ENCODE measurements around the gene GREM1. TPM values are rescaled to one million over a fixed set of nuclear protein-coding genes. Genes with fewer than 3 reads are reported as not detected.

Gene GREM1
- total and polyA plus RNA-seq, 9 of the 15 experiments (the other 6 are each of a cell fraction or from before 2014, with no cell fraction given): 0.01 to 0.20 (median 0.06) TPM; not detected in 6

GRCh38 chr15:32668942-32669341 is 48.9 kb upstream of the GREM1 start:
- POLR2A ChIA-PET: interaction anchor here (0.6 kb wide), 1 partner anchor 349 kb away, joined by 4 read pairs; no protein-coding TSS in a partner anchor
- H3K9me1 ChIP-seq (ENCODE audit: control insufficient read depth, insufficient read depth, low read length): no peaks in the 10 kb centered on the region
- intact Hi-C loops (cut with micrococcal nuclease) (loop anchor here (10.0 kb wide), 1 partner anchor 166 kb away; no protein-coding TSS in a partner anchor), in situ Hi-C loops (cut with MboI) (loop anchor here (10.0 kb wide), 1 partner anchor 466 kb away; no protein-coding TSS in a partner anchor)
- CTCF ChIA-PET (ENCODE audit: low intra/inter-chr PET ratio): no interaction called here
- peaks cover 0 to 3% of the 10 kb centered on the region in 2 experiments; a peak in 1 of 5 replicates for H3K4me1 ChIP-seq (replicated peaks in 1 of 2; ENCODE audit: control insufficient read depth in 2 of 2, insufficient read depth in 2 of 2, low read length in 2 of 2)
- no peak overlapping the region for H3K27ac ChIP-seq (ENCODE audit: extremely low read depth, low read depth, low read length)
- peaks cover 20 to 25% of the 10 kb centered on the region in 2 experiments; a peak in 4 of 5 replicates for H3K27me3 ChIP-seq (ENCODE audit: control insufficient read depth in 2 of 2, insufficient read depth in 2 of 2, low read length in 2 of 2)
- no peak overlapping the region for H2AFZ ChIP-seq (ENCODE audit: low read depth, low read length)
- no peak overlapping the region for H3K4me2 ChIP-seq (ENCODE audit: insufficient read depth, low read length)
- H3K9me3 ChIP-seq (replicated peaks; ENCODE audit: control insufficient read depth, insufficient read depth, low read depth, low read length): no peaks in the 10 kb centered on the region
- 0% methylated on average over 2 of the region's 2 CpGs for WGBS (ENCODE audit: insufficient coverage, low coverage, missing lambda C conversion rate)
- H3K79me2 ChIP-seq (ENCODE audit: control insufficient read depth, insufficient read depth, low read length): no peaks in the 10 kb centered on the region
- no peaks in the 10 kb centered on the region for H4K20me1 ChIP-seq (replicated peaks; ENCODE audit: control insufficient read depth, insufficient read depth, low read length)
- FAIRE-seq (no peak), ATAC-seq (no peak), DNase-seq (ENCODE audit: extremely low read depth in 1 of 4, low spot score in 3 of 4) (no peak)
- TF ChIP-seq MXI1 (IDR thresholded peaks at IDR 0.05; ENCODE audit: low read depth, low read length) (no peak), ATF7 (IDR thresholded peaks at IDR 0.05) (peak; percentile 30; the same call in 1 of the 2 replicates)
- no TSS peak for BruUV-seq (replicated peaks)
- H3K9ac ChIP-seq (ENCODE audit: insufficient read depth in 1 of 2, low read depth in 2 of 2, low read length in 2 of 2): no peak overlapping the region
- H3K36me3 ChIP-seq (ENCODE audit: control insufficient read depth, insufficient read depth, low read length): no peaks in the 10 kb centered on the region
- no peak overlapping the region for H3K4me3 ChIP-seq

- Histone ChIP-seq H3K4me3 (no peak overlapping the region), H3K9me1 (ENCODE audit: control insufficient read depth, insufficient read depth, low read length) (no peaks in the 10 kb centered on the region), H2AFZ (ENCODE audit: low read depth, low read length) (no peak overlapping the region), H3K27me3 (ENCODE audit: control insufficient read depth in 2 of 2, insufficient read depth in 2 of 2, low read length in 2 of 2) (peaks cover 24 to 25% of the 10 kb centered on the region in 2 experiments; a peak in 4 of 5 replicates), H3K4me1 (replicated peaks in 1 of 2; ENCODE audit: control insufficient read depth in 2 of 2, insufficient read depth in 2 of 2, low read length in 2 of 2) (peaks cover 0 to 3% of the 10 kb centered on the region in 2 experiments; a peak in 1 of 5 replicates), H4K20me1 (replicated peaks; ENCODE audit: control insufficient read depth, insufficient read depth, low read length) (no peaks in the 10 kb centered on the region), H3K9ac (ENCODE audit: insufficient read depth in 1 of 2, low read depth in 2 of 2, low read length in 2 of 2) (no peak overlapping the region), H3K36me3 (ENCODE audit: control insufficient read depth, insufficient read depth, low read length) (no peaks in the 10 kb centered on the region), H3K79me2 (ENCODE audit: control insufficient read depth, insufficient read depth, low read length) (no peaks in the 10 kb centered on the region), H3K9me3 (replicated peaks; ENCODE audit: control insufficient read depth, insufficient read depth, low read depth, low read length) (no peaks in the 10 kb centered on the region), H3K4me2 (ENCODE audit: insufficient read depth, low read length) (no peak overlapping the region), H3K27ac (ENCODE audit: extremely low read depth, low read depth, low read length) (no peak overlapping the region)
- DNase-seq (ENCODE audit: extremely low read depth in 1 of 4, low spot score in 3 of 4) (no peak), ATAC-seq (no peak), FAIRE-seq (no peak)
- BruUV-seq (replicated peaks): no TSS peak
- intact Hi-C loops (cut with micrococcal nuclease): loop anchor here (10.0 kb wide), 1 partner anchor 165 kb away; no protein-coding TSS in a partner anchor
- WGBS (ENCODE audit: insufficient coverage, low coverage, missing lambda C conversion rate): 0% methylated on average over 5 of the region's 5 CpGs
- ChIA-PET CTCF (ENCODE audit: low intra/inter-chr PET ratio) (no interaction called here), POLR2A (interaction anchor here (1.0 kb wide), 1 partner anchor 10 kb away, joined by 3 read pairs; no protein-coding TSS in a partner anchor)
- in situ Hi-C loops (cut with MboI): loop anchor here (10.0 kb wide), 1 partner anchor 465 kb away; no protein-coding TSS in a partner anchor
- TF ChIP-seq PYGO2 (tag; IDR thresholded peaks at IDR 0.05) (no peak), PRDM10 (IDR thresholded peaks at IDR 0.05; ENCODE audit: partially characterized antibody) (no peak)
Observed at GRCh38 chr15:32669896-32670611, 47.8 kb upstream of the GREM1 start.

Data from K562 (cell line).